HAP-1 (cell line): ENCODE measurements around the gene CFAP161.

Experiments used
- DNase-seq, 2 experiments: peaks; one replicate each; pipeline ENCODE4 v3.0.0-alpha.2; 2016 to 2020; ENCODE audit warnings: low spot score in 2 of 2
- H3K27me3 ChIP-seq: fragments of 250-450 bp; sonication (Bioruptor Pico); 2 replicates; pipeline ENCODE4 v1.5.1; 2020; ENCODE audit warnings: low read depth, mild to moderate bottlenecking, moderate library complexity
- H3K36me3 ChIP-seq: fragments of 250-450 bp; sonication (Bioruptor Pico); replicated peaks from 2 replicates; pipeline ENCODE4 v1.5.1; 2020; ENCODE audit warnings: mild to moderate bottlenecking
- H3K4me1 ChIP-seq: fragments of 250-450 bp; sonication (Bioruptor Pico); 2 replicates; pipeline ENCODE4 v1.5.1; 2020; ENCODE audit warnings: mild to moderate bottlenecking
- H3K4me3 ChIP-seq: fragments of 250-450 bp; sonication (Bioruptor Pico); 2 replicates; pipeline ENCODE4 v1.5.1; 2020; ENCODE audit warnings: mild to moderate bottlenecking, moderate library complexity
- H3K9me3 ChIP-seq: fragments of 250-450 bp; sonication (Bioruptor Pico); 2 replicates; pipeline ENCODE4 v1.5.1; 2020; ENCODE audit warnings: mild to moderate bottlenecking, moderate library complexity
- in situ Hi-C: fragments of 300-500 bp; cut with MboI; formaldehyde crosslinking; loops from 3 replicates; pipeline ENCODE4 v1.14.3; 2020; ENCODE audit warnings: low sequenced_read_pairs, inconsistent platforms, mixed read lengths

Gene CFAP161, protein sequence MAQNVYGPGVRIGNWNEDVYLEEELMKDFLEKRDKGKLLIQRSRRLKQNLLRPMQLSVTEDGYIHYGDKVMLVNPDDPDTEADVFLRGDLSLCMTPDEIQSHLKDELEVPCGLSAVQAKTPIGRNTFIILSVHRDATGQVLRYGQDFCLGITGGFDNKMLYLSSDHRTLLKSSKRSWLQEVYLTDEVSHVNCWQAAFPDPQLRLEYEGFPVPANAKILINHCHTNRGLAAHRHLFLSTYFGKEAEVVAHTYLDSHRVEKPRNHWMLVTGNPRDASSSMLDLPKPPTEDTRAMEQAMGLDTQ

GRCh38 chr15:81133782-81134461, at the start of gene CFAP161:
Gene CFAP161 (plus strand): TSS chr15:81134270. CDS start chr15:81134330, 60 bp downstream.
- no peak within 1 kb of the TSS for H3K4me3 ChIP-seq

DNA sequence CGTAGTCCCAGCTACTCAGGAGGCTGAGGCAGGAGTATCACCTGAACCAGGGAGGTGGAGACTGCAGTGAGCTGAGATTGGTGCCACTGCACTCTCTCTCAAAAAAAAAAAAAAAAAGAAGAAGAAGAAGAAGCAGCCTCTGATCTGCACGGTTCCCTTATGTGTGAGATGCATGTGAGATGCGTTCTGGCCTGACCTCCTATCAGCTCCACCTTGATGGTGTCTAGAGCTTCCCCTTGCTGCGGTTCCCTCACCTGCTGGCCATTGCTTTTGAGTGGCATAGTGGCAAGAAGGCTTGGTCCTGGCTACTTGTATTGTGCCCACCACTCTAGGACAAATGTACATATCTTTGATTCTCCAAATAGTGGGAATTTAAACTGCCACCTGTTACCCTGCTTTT, 49.4 kb upstream of the CFAP161 start:
- H3K27me3 ChIP-seq, result peaks cover 2% of the 10 kb centered on the region; the same call in 1 of the 2 replicates
- in situ Hi-C loops, result no loop called here
- H3K36me3 ChIP-seq, result no peaks in the 10 kb centered on the region
- no peak for DNase-seq
- no peaks in the 10 kb centered on the region for H3K9me3 ChIP-seq
- H3K4me3 ChIP-seq, result no peak overlapping the region
- no peaks in the 10 kb centered on the region for H3K4me1 ChIP-seq

More at GRCh38 chr15:81133782-81134461, at the start of gene CFAP161:
- Histone ChIP-seq H3K27me3 (peaks cover 4% of the 10 kb centered on the region; the same call in 1 of the 2 replicates), H3K4me1 (no peaks in the 10 kb centered on the region), H3K9me3 (no peaks in the 10 kb centered on the region), H3K36me3 (no peaks in the 10 kb centered on the region)
- DNase-seq, result no peak
- in situ Hi-C loops, result no loop called here

- Histone ChIP-seq H3K36me3 (no peaks in the 10 kb centered on the region), H3K4me3 (no peak overlapping the region), H3K9me3 (no peaks in the 10 kb centered on the region), H3K4me1 (no peaks in the 10 kb centered on the region), H3K27me3 (peaks cover 5% of the 10 kb centered on the region; the same call in 1 of the 2 replicates)
- in situ Hi-C loops, result no loop called here
- no peak for DNase-seq
These were observed 48.9 kb upstream of the CFAP161 start for GRCh38 chr15:81085213-81085612.

DNA sequence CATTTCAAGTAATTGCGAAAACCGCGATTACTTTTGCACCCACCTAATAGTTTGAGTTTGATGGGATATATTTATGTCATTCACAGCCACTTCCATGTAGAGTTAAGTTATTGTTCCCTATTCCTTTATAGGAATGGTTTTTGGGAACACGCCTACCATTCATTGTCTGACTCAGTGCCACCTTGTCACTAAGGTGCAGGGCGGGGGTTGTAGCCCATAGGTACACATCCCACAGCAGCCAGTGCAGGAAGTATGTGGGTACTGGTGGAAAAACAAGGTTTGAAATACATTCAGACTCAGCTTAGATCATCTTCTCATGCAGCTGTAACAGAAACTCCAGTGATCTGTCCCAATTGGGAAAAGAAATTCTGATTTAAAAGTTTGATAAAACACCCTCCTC, 48.2 kb upstream of the CFAP161 start:
- in situ Hi-C loops, result no loop called here
- H3K4me1 ChIP-seq, result no peaks in the 10 kb centered on the region
- no peak for DNase-seq
- H3K9me3 ChIP-seq, result no peaks in the 10 kb centered on the region
- no peaks in the 10 kb centered on the region for H3K36me3 ChIP-seq
- no peak overlapping the region for H3K4me3 ChIP-seq
- H3K27me3 ChIP-seq, result peaks cover 8% of the 10 kb centered on the region; the same call in 1 of the 2 replicates

DNA sequence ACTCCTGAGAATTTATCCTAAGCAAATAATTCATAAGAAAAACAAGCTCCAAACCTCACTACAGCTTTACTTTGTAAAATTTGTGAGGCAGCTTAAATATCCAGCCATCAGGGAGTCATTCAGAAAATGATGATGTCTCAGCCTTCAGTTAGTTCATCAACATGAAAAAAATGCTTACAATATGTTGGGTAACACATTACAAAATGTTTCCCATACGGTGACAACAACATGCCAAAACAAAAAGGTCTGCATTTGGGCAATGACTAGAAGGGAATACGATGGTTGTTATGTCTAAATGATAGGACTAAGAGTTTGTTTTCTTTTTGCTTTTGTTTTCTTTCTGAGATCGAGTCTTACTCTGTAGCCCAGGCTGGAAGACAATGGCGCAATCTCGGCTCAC, 47.0 kb upstream of the CFAP161 start:
- Histone ChIP-seq H3K4me3 (no peak overlapping the region), H3K27me3 (peaks cover 8% of the 10 kb centered on the region), H3K36me3 (no peaks in the 10 kb centered on the region), H3K4me1 (no peaks in the 10 kb centered on the region), H3K9me3 (no peaks in the 10 kb centered on the region)
- no peak for DNase-seq
- in situ Hi-C loops, result no loop called here

- in situ Hi-C loops, result no loop called here
- Histone ChIP-seq H3K27me3 (peaks cover 13% of the 10 kb centered on the region), H3K4me1 (no peaks in the 10 kb centered on the region), H3K36me3 (no peaks in the 10 kb centered on the region), H3K9me3 (no peaks in the 10 kb centered on the region), H3K4me3 (no peak overlapping the region)
- DNase-seq, result no peak
These were observed 46.4 kb upstream of the CFAP161 start for GRCh38 chr15:81087694-81088093.

- in situ Hi-C loops, result no loop called here
- Histone ChIP-seq H3K36me3 (no peaks in the 10 kb centered on the region), H3K4me1 (no peaks in the 10 kb centered on the region), H3K9me3 (no peaks in the 10 kb centered on the region), H3K4me3 (no peak overlapping the region), H3K27me3 (peaks cover 13% of the 10 kb centered on the region)
- no peak for DNase-seq
These were observed 45.5 kb upstream of the CFAP161 start for GRCh38 chr15:81088470-81089013.

GRCh38 chr15:81091889-81092558, 42.0 kb upstream of the CFAP161 start:
- in situ Hi-C loops, result no loop called here
- DNase-seq, result no peak
- H3K27me3 ChIP-seq, result peaks cover 21% of the 10 kb centered on the region
- H3K9me3 ChIP-seq, result no peaks in the 10 kb centered on the region
- no peak overlapping the region for H3K4me3 ChIP-seq
- H3K36me3 ChIP-seq, result no peaks in the 10 kb centered on the region
- no peaks in the 10 kb centered on the region for H3K4me1 ChIP-seq

GRCh38 chr15:81092559-81092902, 41.5 kb upstream of the CFAP161 start:
- Histone ChIP-seq H3K36me3 (no peaks in the 10 kb centered on the region), H3K27me3 (peaks cover 26% of the 10 kb centered on the region), H3K9me3 (no peaks in the 10 kb centered on the region), H3K4me3 (no peak overlapping the region), H3K4me1 (no peaks in the 10 kb centered on the region)
- no peak for DNase-seq
- in situ Hi-C loops, result no loop called here

DNA sequence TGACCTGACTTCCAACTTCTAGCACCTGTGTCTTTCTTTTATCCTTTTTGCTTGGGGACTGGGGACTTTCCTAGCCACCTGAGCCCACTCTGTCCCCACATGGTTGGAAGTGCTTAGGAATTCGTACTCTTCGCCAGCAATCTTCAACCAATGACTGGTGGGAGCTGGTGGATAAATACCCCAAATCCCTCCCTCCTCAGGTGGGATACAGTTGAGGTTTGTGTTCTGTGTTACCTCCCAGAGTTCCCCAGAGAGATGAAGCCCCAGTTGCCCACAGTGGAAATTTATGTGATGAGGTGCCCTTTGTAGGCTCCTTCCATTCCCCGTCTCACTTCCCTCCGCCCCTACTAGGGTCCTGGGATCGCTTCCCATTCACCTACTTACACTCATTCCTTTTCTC, 40.1 kb upstream of the CFAP161 start:
- Histone ChIP-seq H3K4me3 (no peak overlapping the region), H3K4me1 (no peaks in the 10 kb centered on the region), H3K9me3 (no peaks in the 10 kb centered on the region), H3K27me3 (peaks cover 40% of the 10 kb centered on the region), H3K36me3 (no peaks in the 10 kb centered on the region)
- DNase-seq, result no peak
- in situ Hi-C loops, result no loop called here

GRCh38 chr15:81095690-81096365, 38.2 kb upstream of the CFAP161 start:
- Histone ChIP-seq H3K4me3 (no peak overlapping the region), H3K36me3 (no peaks in the 10 kb centered on the region), H3K27me3 (peaks cover 48% of the 10 kb centered on the region), H3K4me1 (no peaks in the 10 kb centered on the region), H3K9me3 (no peaks in the 10 kb centered on the region)
- DNase-seq, result no peak
- in situ Hi-C loops, result no loop called here

DNA sequence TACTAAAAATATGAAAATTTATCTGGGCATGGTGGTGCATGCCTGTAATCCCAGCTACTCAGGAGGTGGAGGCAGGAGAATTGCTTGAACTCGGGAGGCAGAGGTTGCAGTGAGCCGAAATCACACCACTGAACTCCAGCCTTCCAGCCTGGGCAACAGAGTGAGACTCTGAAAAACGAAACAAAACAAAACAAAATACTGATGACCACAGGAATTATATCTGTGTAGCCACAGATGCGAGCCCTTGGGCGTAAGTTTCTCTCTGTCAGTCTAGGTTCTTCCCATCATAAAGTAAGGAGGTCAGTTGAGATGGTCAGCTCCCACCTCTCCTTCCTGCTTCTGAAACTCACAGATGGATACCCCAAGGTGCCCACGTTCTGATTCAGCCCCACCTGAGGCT, 37.7 kb upstream of the CFAP161 start:
- no peaks in the 10 kb centered on the region for H3K4me1 ChIP-seq
- in situ Hi-C loops, result no loop called here
- peaks cover 48% of the 10 kb centered on the region for H3K27me3 ChIP-seq
- H3K4me3 ChIP-seq, result no peak overlapping the region
- no peaks in the 10 kb centered on the region for H3K9me3 ChIP-seq
- DNase-seq, result no peak
- H3K36me3 ChIP-seq, result no peaks in the 10 kb centered on the region

DNA sequence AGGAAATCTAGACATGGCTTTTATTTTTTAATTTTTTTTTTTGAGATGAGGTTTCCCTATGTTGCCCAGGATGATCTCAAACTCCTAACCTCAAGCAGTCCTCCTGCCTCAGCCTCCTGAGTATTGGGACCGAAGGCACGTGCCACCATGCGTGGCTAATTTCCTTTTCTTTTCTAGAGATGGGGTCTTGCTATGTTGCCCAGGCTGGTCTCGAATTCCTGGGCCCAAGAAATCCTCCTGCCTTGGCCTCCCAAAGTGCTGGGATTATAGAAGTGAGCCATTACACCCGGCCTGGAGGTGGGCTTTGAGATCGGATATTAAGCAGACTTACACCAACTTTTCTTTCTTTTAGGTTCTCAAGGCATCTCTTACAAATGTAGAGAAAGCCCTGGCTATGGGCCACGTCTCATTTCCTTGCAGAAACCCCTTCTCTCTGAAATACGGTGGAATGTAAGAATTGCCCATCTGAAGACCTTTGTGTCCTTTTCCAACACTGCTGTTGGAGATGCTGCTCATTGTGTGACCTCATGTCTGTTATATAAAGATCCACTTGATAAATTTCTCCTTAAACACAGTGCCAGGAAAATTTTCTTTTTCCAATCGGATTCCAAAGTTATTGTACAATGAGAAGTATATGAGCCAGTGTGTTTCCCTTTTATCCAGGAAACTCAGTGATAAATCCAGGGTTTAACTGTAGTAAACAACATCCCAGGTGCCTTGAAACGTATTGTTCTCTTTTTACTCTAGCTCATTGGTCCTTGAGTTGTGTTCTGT, 36.8 kb upstream of the CFAP161 start:
- Histone ChIP-seq H3K4me3 (no peak overlapping the region), H3K4me1 (no peaks in the 10 kb centered on the region), H3K9me3 (no peaks in the 10 kb centered on the region), H3K36me3 (no peaks in the 10 kb centered on the region), H3K27me3 (peaks cover 46% of the 10 kb centered on the region)
- in situ Hi-C loops, result no loop called here
- DNase-seq, result no peak
